ENCODE data around the gene CST3. TPM values are rescaled to one million over a fixed set of nuclear protein-coding genes. Genes with fewer than 3 reads are reported as not detected.

The CST3 gene
- polyA plus RNA-seq, 1 donor from 2014 or later = 54.6 TPM

DNA sequence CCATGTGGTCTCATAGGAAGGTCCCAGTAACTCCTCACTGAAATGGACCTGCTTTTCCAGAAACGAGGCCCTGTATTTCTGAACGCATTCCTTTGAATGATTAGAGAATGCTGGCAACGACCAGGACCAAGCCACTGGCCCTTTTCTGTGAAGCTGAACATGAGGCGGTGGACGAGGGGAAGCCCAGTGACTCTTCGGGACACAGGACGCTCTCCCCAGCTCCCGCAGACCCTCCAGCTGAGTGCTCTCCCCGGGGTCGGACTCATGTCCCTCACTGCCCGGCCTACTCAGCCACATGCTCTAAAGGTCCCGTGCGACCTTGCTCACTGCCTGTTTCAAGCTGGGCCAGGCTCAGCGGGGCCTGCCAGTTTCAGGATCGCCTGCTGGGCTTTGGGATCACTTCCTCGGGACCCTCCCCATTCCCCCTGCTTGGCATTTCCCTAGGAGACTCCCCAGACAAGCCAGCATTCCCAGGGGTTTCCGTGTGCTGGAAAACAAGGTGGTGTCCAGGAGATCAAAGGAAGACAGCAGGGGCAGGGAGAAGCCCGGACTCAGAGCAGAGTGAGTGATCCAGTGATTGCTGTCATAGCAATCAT, 29.4 kb downstream of the CST3 start:
- Histone ChIP-seq H3K9me2 (ENCODE audit: insufficient read depth, low read length) (no peaks in the 10 kb centered on the region), H3K27me3 (ENCODE audit: insufficient read depth, low read depth, low read length) (no peaks in the 10 kb centered on the region), H3K36me3 (ENCODE audit: insufficient read depth, low read length) (no peaks in the 10 kb centered on the region), H3K4me2 (ENCODE audit: low read length) (no peak overlapping the region), H3F3A (ENCODE audit: insufficient read depth, low read length, poor library complexity, severe bottlenecking) (no peaks in the 10 kb centered on the region), H3K27ac (ENCODE audit: low read length) (no peak overlapping the region), H3K4me3 (ENCODE audit: low read length) (no peak overlapping the region), H4K20me1 (ENCODE audit: insufficient read depth) (no peaks in the 10 kb centered on the region), H3K79me2 (replicated peaks; ENCODE audit: insufficient read depth, low read length) (no peaks in the 10 kb centered on the region), H3K9me3 (ENCODE audit: low read length) (no peaks in the 10 kb centered on the region), H3K9ac (ENCODE audit: low read length) (no peak overlapping the region), H2AFZ (ENCODE audit: low read depth, low read length) (no peak overlapping the region)
- TF ChIP-seq, protein P1, sequence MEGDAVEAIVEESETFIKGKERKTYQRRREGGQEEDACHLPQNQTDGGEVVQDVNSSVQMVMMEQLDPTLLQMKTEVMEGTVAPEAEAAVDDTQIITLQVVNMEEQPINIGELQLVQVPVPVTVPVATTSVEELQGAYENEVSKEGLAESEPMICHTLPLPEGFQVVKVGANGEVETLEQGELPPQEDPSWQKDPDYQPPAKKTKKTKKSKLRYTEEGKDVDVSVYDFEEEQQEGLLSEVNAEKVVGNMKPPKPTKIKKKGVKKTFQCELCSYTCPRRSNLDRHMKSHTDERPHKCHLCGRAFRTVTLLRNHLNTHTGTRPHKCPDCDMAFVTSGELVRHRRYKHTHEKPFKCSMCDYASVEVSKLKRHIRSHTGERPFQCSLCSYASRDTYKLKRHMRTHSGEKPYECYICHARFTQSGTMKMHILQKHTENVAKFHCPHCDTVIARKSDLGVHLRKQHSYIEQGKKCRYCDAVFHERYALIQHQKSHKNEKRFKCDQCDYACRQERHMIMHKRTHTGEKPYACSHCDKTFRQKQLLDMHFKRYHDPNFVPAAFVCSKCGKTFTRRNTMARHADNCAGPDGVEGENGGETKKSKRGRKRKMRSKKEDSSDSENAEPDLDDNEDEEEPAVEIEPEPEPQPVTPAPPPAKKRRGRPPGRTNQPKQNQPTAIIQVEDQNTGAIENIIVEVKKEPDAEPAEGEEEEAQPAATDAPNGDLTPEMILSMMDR (IDR thresholded peaks at IDR 0.05; ENCODE audit: poor library complexity, severe bottlenecking) = no peak
- TF ChIP-seq, protein P2, sequence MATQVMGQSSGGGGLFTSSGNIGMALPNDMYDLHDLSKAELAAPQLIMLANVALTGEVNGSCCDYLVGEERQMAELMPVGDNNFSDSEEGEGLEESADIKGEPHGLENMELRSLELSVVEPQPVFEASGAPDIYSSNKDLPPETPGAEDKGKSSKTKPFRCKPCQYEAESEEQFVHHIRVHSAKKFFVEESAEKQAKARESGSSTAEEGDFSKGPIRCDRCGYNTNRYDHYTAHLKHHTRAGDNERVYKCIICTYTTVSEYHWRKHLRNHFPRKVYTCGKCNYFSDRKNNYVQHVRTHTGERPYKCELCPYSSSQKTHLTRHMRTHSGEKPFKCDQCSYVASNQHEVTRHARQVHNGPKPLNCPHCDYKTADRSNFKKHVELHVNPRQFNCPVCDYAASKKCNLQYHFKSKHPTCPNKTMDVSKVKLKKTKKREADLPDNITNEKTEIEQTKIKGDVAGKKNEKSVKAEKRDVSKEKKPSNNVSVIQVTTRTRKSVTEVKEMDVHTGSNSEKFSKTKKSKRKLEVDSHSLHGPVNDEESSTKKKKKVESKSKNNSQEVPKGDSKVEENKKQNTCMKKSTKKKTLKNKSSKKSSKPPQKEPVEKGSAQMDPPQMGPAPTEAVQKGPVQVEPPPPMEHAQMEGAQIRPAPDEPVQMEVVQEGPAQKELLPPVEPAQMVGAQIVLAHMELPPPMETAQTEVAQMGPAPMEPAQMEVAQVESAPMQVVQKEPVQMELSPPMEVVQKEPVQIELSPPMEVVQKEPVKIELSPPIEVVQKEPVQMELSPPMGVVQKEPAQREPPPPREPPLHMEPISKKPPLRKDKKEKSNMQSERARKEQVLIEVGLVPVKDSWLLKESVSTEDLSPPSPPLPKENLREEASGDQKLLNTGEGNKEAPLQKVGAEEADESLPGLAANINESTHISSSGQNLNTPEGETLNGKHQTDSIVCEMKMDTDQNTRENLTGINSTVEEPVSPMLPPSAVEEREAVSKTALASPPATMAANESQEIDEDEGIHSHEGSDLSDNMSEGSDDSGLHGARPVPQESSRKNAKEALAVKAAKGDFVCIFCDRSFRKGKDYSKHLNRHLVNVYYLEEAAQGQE (IDR thresholded peaks at IDR 0.05; ENCODE audit: borderline replicate concordance) = no peak
- no peak for TF ChIP-seq TAF1 (IDR thresholded peaks at IDR 0.05; ENCODE audit: low read depth)
- TF ChIP-seq EP300 (conservative IDR thresholded peaks at IDR 0.05; ENCODE audit: poor library complexity, severe bottlenecking) = no peak
- TF ChIP-seq EZH2 (IDR thresholded peaks at IDR 0.05; ENCODE audit: borderline replicate concordance, insufficient read depth, low read length, poor library complexity, severe bottlenecking) = no peak
- no peak for TF ChIP-seq POLR2AphosphoS5 (IDR thresholded peaks at IDR 0.05)
- no peak for TF ChIP-seq SMC3 (conservative IDR thresholded peaks at IDR 0.05; ENCODE audit: poor library complexity)
- TF ChIP-seq RAD21 (conservative IDR thresholded peaks at IDR 0.05) = no peak
- no peak for TF ChIP-seq MXI1 (conservative IDR thresholded peaks at IDR 0.05; ENCODE audit: poor library complexity, severe bottlenecking)

DNA sequence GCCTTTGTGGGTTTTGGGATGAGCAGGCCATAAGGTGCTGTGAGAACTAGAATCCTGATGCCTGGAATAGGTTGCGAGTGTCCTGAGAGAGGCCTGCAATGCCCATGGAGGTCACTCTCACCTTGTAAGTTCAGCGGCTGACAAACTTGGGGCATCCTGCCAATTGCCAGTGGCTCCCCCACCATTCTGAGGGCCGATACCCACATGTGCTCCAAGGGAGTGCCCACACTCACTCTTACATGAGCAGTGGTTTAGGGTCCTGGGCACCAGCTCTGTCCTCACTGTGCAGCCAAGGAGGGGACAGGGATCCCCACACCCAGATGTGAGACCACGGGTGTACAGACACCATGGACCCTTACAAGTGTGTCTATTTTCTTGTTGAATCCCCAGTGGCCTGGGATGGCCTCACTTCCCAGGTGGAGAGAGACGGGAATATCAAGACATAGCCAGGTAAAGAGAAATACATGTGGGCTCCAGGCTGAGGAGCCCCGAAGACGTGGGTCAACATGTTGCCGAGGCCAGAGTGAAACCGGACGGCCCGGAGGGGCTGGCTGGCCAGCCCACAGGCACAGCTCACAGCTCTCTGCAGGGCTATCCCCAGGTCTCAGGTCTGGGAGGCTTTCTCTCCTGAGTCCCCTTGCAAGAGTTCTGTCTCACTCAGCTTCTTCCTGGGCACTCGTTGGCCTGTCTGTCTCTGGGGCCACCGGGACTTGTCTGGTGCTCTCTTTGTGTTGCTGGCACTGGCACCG, 30.1 kb downstream of the CST3 start:
- Histone ChIP-seq H3K27ac (ENCODE audit: low read length) (no peak overlapping the region), H3K79me2 (replicated peaks; ENCODE audit: insufficient read depth, low read length) (no peaks in the 10 kb centered on the region), H3F3A (ENCODE audit: insufficient read depth, low read length, poor library complexity, severe bottlenecking) (no peaks in the 10 kb centered on the region), H3K4me2 (ENCODE audit: low read length) (no peak overlapping the region), H3K36me3 (ENCODE audit: insufficient read depth, low read length) (no peaks in the 10 kb centered on the region), H4K20me1 (ENCODE audit: insufficient read depth) (no peaks in the 10 kb centered on the region), H3K9me3 (ENCODE audit: low read length) (no peaks in the 10 kb centered on the region), H3K4me3 (ENCODE audit: low read length) (no peak overlapping the region), H2AFZ (ENCODE audit: low read depth, low read length) (no peak overlapping the region), H3K9me2 (ENCODE audit: insufficient read depth, low read length) (no peaks in the 10 kb centered on the region), H3K27me3 (ENCODE audit: insufficient read depth, low read depth, low read length) (no peaks in the 10 kb centered on the region), H3K9ac (ENCODE audit: low read length) (no peak overlapping the region)
- TF ChIP-seq EZH2 (IDR thresholded peaks at IDR 0.05; ENCODE audit: borderline replicate concordance, insufficient read depth, low read length, poor library complexity, severe bottlenecking) (no peak), RAD21 (conservative IDR thresholded peaks at IDR 0.05) (no peak), SMC3 (conservative IDR thresholded peaks at IDR 0.05; ENCODE audit: poor library complexity) (no peak), EP300 (conservative IDR thresholded peaks at IDR 0.05; ENCODE audit: poor library complexity, severe bottlenecking) (no peak), POLR2AphosphoS5 (IDR thresholded peaks at IDR 0.05) (no peak), TAF1 (IDR thresholded peaks at IDR 0.05; ENCODE audit: low read depth) (no peak), MXI1 (conservative IDR thresholded peaks at IDR 0.05; ENCODE audit: poor library complexity, severe bottlenecking) (no peak)
- TF ChIP-seq, protein P2 (IDR thresholded peaks at IDR 0.05; ENCODE audit: borderline replicate concordance) = no peak
- TF ChIP-seq, protein P1 (IDR thresholded peaks at IDR 0.05; ENCODE audit: poor library complexity, severe bottlenecking) = no peak
